ENCODE measurements around the gene STYK1.

GRCh38 chr12:10623131-10623530 lies 50.7 kb downstream of the STYK1 start:
- no peak for TF ChIP-seq POLR2AphosphoS5 (IDR thresholded peaks at IDR 0.05; ENCODE audit: borderline replicate concordance, low read depth, low read length)
- no peak for TF ChIP-seq EZH2 (IDR thresholded peaks at IDR 0.05)
- no peak for TF ChIP-seq FOXP2 (optimal IDR thresholded peaks at IDR 0.05; ENCODE audit: control extremely low read depth, extremely low read length, insufficient read depth)
